ENCODE measurements around the gene CDK17. TPM values are rescaled to one million over a fixed set of nuclear protein-coding genes. Genes with fewer than 3 reads are reported as not detected.

Gene CDK17
- total RNA-seq, 2 experiments from 2014 or later: 28.4 to 29.0 TPM

DNA sequence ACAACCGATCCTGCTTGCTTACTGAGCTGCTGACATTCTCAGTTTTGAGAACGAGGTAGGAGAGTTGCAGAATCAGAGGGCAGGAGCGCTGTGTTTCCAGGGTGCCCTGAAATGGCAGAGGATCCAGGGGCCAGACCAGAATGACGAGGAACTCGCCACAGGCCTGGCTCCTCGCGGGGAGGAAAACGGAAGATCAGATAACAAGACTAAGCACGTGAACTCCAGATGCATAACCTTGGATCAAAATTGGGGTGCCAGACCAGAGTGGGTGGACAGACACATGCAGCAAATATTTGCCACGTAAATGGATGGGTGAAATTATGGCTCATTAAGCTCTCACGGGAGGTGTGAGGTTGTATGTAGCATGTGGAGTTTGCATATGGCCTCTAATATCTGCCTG, 159.6 kb downstream of the CDK17 start:
- intact Hi-C loops (cut with micrococcal nuclease): loop anchor here (5.0 kb wide), 1 partner anchor 157 kb away; no protein-coding TSS in a partner anchor
- no peak overlapping the region for H3K27ac Mint-ChIP-seq
- H3K4me1 Mint-ChIP-seq (ENCODE audit: low read depth): peaks cover 56% of the 10 kb centered on the region
- ChIA-PET CTCF (no interaction called here), POLR2A (interaction anchor here (0.6 to 1.2 kb wide), 5 partner anchors 8 to 171 kb away, joined by 3 to 4 read pairs (median 3); no protein-coding TSS in a partner anchor)
- H3K4me3 Mint-ChIP-seq: no peak overlapping the region
- H3K36me3 Mint-ChIP-seq (ENCODE audit: low read depth): peaks cover 20% of the 10 kb centered on the region
- TF ChIP-seq, protein P1, sequence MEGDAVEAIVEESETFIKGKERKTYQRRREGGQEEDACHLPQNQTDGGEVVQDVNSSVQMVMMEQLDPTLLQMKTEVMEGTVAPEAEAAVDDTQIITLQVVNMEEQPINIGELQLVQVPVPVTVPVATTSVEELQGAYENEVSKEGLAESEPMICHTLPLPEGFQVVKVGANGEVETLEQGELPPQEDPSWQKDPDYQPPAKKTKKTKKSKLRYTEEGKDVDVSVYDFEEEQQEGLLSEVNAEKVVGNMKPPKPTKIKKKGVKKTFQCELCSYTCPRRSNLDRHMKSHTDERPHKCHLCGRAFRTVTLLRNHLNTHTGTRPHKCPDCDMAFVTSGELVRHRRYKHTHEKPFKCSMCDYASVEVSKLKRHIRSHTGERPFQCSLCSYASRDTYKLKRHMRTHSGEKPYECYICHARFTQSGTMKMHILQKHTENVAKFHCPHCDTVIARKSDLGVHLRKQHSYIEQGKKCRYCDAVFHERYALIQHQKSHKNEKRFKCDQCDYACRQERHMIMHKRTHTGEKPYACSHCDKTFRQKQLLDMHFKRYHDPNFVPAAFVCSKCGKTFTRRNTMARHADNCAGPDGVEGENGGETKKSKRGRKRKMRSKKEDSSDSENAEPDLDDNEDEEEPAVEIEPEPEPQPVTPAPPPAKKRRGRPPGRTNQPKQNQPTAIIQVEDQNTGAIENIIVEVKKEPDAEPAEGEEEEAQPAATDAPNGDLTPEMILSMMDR (IDR thresholded peaks at IDR 0.05): no peak
- DNase-seq (no peak), ATAC-seq (no peak)
- H3K27me3 Mint-ChIP-seq: no peaks in the 10 kb centered on the region
- no peaks in the 10 kb centered on the region for H3K9me3 Mint-ChIP-seq

DNA sequence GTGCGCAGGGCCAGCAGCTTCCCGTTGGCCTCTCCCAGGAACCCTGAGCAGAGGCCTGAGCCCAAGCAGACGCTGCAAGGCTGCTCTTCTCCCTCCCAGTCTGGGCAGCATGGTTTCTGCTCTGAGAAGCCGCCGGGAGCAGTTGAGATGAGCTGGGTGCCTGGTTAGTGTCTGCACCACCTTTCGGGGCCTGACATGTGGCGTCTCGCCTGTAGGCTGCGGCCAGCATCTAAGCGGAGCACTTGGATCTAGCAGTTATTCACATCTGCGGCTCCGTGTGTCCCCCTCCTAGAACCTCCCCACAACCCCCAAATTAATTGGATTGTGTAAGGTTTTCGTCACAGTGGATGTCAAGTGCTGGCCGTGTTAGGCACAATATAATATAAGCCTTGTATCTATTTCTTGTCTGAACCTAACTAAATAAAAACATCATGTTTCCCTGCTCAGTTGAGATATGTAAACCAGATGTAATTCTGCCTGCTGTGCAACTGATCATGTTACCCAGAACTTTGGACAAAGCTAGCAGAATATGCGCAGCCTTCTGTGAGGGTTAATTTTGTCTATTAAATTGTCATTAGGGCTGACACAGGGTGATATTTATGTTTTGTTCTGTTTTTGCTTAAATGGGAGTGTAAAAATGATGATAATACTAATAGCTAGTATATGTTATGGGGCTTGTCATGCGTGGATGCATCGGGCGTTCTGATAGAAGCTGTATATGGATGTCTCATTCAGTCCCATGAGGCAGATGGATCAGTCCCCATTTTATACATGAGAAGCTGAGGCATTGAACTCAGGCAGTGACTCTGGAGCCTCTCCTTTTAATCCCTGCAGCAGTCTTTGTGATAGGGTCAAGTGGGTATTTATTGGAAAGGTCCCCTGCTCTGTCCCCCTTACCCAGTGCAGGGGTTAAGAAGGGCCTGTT, 160.3 kb downstream of the CDK17 start:
- peaks cover 25% of the 10 kb centered on the region for H3K36me3 Mint-ChIP-seq (ENCODE audit: low read depth)
- ChIA-PET POLR2A (interaction anchor here (0.6 to 1.2 kb wide), 5 partner anchors 14 to 170 kb away, joined by 3 to 4 read pairs (median 3); no protein-coding TSS in a partner anchor), CTCF (interaction anchor here (1.3 to 1.4 kb wide), 2 partner anchors 25 to 160 kb away, joined by 4 read pairs; partner anchors contain the start of gene CDK17)
- ATAC-seq: no peak
- H3K4me1 Mint-ChIP-seq (ENCODE audit: low read depth): peaks cover 61% of the 10 kb centered on the region
- no peak overlapping the region for H3K27ac Mint-ChIP-seq
- TF ChIP-seq, protein P1 (IDR thresholded peaks at IDR 0.05): no peak
- no peak for DNase-seq
- H3K27me3 Mint-ChIP-seq: no peaks in the 10 kb centered on the region
- H3K9me3 Mint-ChIP-seq: no peaks in the 10 kb centered on the region
- no peak overlapping the region for H3K4me3 Mint-ChIP-seq
- intact Hi-C loops (cut with micrococcal nuclease): loop anchor here (5.0 kb wide), 1 partner anchor 157 kb away; no protein-coding TSS in a partner anchor

DNA sequence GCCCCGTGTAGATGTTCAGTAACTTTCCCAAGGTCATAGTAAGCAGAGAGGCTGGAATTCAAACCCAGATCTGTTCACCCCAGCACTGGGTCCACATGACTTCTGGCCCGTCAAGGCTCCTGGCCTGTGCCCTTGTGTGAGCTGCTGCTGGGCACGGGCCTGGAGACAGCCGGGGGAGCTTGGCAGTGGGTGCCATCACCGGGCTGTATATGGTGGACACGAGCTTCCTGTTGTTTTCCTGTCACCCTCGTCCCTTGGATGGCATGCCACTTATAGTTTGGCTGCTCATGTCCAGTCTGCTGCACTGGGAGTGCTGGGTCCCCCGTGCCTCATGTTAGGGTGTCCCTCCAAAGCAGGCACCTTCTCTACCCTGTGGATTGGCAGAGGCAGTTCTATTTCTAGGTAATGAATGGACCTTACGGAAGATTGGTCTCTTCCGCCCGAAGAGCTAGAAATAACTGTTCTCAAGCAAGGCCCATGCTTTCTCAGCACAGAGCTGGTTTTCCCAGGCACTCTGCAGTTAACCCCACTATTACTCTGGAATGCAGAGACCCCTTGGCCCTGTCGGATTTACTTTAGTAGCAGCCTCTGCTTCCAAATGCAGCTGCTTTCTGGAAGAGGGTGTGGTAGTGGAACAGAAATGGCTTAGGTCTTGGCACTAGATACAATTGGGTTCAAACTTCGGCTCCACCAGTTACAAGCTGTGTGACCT, 161.7 kb downstream of the CDK17 start:
- H3K36me3 Mint-ChIP-seq (ENCODE audit: low read depth): peaks cover 26% of the 10 kb centered on the region
- intact Hi-C loops (cut with micrococcal nuclease): no loop called here
- ChIA-PET POLR2A (interaction anchor here (0.6 to 1.1 kb wide), 2 partner anchors 17 to 89 kb away, joined by 3 read pairs; no protein-coding TSS in a partner anchor), CTCF (interaction anchor here (0.8 to 1.4 kb wide), 4 partner anchors 23 to 162 kb away, joined by 3 to 4 read pairs (median 4); partner anchors contain the start of gene CDK17)
- no peak for DNase-seq
- TF ChIP-seq, protein P1 (IDR thresholded peaks at IDR 0.05): no peak
- no peaks in the 10 kb centered on the region for H3K27me3 Mint-ChIP-seq
- no peaks in the 10 kb centered on the region for H3K9me3 Mint-ChIP-seq
- ATAC-seq: no peak
- H3K27ac Mint-ChIP-seq: no peak overlapping the region
- H3K4me1 Mint-ChIP-seq (ENCODE audit: low read depth): peaks cover 61% of the 10 kb centered on the region
- no peak overlapping the region for H3K4me3 Mint-ChIP-seq

DNA sequence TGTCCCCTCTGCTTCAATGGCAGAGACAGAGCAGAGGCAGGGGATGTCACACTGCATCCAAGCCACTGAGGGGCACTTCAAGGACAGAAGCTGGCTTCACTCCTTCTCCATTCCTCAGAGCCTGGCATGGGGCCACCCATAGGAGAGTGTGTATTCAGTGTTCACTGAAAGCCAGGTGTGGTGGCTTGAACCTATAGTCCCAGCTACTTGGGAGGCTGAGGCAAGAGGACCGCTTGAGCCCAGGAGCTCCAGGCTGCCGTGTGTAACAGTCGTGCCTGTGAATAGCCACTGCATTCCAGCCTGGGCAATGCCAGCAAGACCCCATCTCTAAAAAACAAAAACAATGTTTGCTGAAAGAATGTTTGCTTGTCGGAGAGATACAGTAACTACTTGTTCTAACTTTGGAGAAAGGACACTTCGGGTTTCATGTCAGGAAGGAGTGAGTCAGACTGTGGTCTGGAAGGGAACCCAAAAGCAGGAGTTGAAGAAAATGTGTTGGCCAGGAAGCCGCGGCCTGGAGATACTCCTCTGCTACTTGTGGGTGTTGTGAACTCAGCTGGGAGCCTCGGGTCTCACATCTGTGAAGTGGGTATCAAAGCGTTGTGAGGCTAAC, 162.7 kb downstream of the CDK17 start:
- no peaks in the 10 kb centered on the region for H3K27me3 Mint-ChIP-seq
- POLR2A ChIA-PET: interaction anchor here (0.9 kb wide), 1 partner anchor 23 kb away, joined by 3 read pairs; no protein-coding TSS in a partner anchor
- CTCF ChIA-PET: interaction anchor here (0.9 to 1.7 kb wide), 4 partner anchors 58 to 279 kb away, joined by 3 to 6 read pairs (median 4); no protein-coding TSS in a partner anchor
- DNase-seq (peak; percentile 70), ATAC-seq (peak; percentile 51)
- TF ChIP-seq, protein P1 (IDR thresholded peaks at IDR 0.05): no peak
- no peaks in the 10 kb centered on the region for H3K9me3 Mint-ChIP-seq
- H3K36me3 Mint-ChIP-seq (ENCODE audit: low read depth): peaks cover 21% of the 10 kb centered on the region
- H3K4me3 Mint-ChIP-seq: peak overlapping the region; percentile 3
- peak overlapping the region; percentile 14 for H3K27ac Mint-ChIP-seq
- H3K4me1 Mint-ChIP-seq (ENCODE audit: low read depth): peaks cover 53% of the 10 kb centered on the region
- intact Hi-C loops (cut with micrococcal nuclease): no loop called here

All from activated CD8-positive, alpha-beta T cell treated with anti-CD3 and anti-CD28 coated beads for 36 hours (primary cell).